Right lung (tissue), 5 donors: ENCODE results near the gene SUFU. TPM values are rescaled to one million over a fixed set of nuclear protein-coding genes. Genes with fewer than 3 reads are reported as not detected.
A peak's percentile ranks its signal among the peaks of the same experiment; 100 is the strongest.

Experiments
- DNase-seq, 2 donors: peaks; one replicate each; pipeline ENCODE4 v3.0.0-alpha.2; 2013
- polyA plus RNA-seq, 5 donors: library from polyadenylated mRNA; unstranded; fragments of 120-200 nt; gene quantifications; one replicate each; pipeline versions ENCODE4 v1.2.1 to v1.2.3, GENCODE V29; 2013; ENCODE audit warnings: inconsistent platforms in 1 of 5, low replicate concordance in 1 of 5; ENCODE audit not compliant: insufficient read length in 5 of 5, insufficient read depth in 1 of 5

SUFU gene
- polyA plus RNA-seq, 5 donors = 22.0 to 29.7 (median 27.2) TPM

DNA sequence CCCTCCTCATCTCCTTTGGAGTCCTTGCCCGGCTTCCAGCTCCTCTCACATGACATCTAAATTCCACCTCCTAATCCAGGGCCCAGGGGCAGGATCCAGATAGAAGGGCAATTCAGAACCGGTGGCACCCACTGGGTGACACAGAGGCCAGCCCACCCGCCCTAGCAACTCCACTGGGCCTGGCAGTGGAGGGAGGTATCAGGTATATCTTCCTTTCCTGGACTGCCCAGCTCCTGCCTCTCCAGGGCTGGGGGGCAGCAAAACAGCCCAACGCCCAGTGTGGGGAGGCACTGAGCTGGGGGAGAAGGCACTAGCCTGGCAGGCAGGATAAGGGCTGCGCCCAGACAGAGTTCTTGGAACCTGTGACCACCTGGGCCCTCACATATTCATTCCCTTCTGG is 130.1 kb downstream of the SUFU start:
- DNase-seq = no peak

DNA sequence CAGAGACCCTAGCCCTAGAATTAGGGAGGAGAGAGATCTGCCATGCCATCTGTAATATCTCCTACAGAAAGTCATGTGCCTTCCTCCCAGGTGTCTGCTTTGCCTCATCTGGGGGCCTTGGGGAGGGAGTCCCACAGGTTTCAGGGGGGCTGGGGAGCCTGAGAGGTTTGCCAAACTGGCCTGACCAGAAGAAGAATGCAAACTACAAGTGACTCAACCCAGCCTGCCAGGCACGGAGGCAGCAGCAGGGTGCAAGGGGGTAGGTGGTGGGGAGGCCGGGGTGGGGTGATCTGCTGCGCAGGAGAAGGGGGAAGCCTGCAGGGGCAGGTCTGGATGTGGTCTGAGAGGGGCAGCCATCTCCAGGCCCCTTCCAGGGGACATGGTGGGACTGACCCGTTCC is 130.9 kb downstream of the SUFU start:
- DNase-seq = no peak

DNA sequence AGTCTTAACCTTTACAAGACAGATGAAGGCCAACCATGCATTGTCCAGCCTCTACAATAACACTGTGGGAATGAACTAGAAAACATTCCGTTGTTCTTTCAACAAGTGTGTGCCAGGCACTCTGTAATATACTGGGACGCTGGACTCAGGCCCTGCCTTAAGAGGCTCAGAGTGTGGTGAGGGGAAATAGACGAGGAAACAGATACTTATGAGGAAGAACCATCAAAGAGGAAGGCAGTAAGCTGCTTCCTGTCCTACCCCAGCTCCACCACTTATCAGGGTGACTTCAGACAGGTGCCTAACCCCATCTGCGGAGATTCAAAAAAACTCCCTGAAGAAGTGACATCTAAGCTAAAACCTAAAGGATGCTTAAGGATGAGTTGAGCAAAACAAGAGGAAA is 131.6 kb downstream of the SUFU start:
- no peak for DNase-seq

DNA sequence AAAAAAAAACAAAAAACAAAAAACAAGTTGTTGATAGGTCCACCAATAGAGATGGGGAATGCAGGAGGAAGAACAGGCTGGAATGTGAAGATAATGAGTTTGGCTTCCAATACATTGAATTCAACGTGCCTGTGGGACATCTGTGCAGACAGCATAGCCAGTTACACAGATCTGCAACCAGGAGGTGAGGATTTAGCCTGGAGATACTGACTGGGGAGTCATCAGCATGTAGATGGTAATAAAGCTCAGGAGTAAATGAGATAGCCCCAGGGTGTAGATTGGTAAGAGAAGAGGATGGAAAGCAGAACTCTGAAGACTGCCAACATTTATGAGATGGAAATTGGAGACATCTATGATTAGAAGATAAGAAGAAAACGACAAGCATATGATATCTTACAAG is 135.8 kb downstream of the SUFU start:
- no peak for DNase-seq

DNA sequence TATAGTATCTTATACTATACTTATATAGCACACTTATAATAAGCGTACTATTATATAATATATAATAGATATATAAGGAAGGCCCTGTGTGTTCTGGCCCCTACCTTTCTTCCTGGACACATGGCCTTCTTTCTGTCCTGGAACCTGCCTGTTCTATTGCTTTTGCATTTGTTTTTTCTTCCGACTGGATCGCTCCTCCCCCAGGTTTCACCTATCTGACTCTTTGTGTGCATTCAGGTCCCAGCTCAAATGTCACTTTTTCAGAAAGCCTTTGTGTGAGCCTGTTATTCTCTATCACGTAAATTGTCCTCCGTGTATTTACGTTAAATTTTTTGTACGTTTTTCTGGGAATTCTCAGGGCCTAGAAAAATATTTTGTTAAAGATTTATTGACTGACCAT is 137.6 kb downstream of the SUFU start:
- no peak for DNase-seq

DNA sequence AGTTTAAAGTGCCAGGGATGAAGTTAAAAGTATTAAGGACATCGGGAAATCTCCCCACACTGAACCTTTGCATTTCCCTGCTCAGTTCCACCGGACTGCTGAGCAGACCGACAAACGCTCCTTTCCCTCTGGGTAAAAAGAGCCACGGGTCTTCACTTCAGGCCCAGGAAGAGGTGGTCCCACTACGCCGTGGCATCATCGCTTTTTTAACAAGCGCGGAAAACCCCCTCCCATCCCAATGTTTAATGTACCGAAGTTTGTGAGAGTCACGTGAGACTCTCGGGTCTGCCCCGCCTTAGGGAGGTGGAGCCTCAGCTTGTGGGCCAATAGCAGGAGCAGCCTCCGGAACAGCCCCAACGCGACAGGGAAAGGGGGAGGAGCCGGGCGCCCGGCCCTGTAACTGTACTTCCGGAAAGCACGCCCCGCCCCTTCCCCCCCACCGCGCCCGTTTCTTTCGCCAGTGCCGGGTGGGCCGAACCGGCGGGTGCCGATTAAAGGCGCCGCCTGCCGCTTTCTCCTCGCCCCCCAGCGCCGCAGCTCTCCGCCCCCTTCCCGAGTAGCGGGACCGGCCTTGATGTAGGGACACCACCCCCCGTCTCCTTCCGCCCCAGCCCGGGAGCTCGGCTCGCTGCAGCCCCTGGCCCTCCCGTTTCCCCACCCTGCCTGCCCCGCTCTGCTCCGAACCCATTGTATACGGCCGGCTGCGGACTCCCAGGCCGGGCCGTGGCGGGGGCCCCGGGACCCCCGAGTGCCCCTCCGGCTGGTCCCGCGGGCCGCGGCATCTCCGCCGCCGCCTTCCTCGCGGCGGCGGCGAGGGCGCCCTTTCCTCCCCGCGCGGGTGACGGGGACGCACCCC is 138.3 kb downstream of the SUFU start:
- peak; percentile 97 to 98 for DNase-seq

DNA sequence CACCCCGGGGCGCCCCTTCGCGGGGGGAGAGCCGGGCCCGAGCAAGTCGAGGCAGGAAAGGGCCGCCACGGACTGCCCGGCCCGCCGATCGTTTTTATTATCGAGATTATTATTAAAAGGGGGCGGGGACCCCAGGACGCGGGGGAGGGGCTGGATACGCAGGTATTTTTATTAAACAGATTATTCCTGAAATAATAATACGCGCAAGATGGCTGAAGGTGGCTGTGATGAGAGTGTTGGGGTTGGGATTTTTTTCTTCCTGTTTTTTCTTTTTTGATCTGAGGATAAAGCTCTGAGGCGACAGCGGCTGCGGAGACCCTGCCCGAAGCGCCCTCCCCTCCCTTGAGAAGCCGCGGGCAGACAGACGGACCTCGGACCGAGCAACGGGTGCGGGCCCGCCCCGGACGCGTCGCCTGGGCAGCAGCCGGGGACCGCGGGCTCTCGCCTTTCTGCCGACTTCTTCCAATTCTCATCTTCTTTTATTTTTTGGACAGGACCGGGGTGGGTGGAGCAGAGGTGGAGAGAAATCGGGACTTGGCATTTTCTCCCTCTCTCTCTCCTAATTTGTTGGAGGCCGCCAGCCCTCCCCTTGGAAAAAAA is 139.1 kb downstream of the SUFU start:
- peak; percentile 82 to 85 for DNase-seq

DNA sequence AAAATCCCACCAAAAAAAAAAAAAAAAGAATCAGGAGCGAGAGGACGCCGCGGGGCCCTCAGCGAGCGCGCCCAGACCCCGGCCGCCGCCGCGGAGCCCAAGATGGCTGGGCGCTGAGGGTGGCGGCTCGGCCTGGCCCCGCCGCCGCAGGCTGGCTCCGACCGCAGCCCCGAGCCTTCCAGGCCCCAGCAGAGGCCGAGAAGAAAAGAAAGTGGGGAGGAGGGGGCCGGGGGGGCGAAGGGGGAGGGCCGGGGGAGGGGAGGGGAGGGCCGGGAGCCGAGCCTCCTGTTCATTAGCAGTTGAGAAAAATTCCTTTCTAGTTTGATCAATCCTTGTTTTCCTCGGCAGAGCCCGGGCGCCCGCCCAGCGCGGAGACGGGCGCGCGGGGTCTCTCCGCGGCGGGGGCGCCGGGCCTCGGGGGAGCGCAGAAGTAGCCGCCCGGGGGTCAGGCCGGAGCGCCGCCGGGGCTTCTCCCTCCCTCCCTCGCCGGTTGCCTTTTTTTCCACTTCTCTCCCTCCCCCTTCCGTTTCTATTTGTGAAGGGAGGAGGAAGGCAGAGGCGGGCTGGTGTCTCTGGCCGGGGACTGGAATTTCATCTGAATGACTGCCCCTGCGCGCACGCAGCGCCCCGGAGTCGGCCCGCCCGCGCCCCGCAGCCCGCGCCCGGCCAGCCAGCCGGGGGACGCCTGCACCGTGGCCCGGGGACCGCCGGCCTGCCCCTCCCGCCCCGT is 139.7 kb downstream of the SUFU start:
- DNase-seq = peak in 1 of 2 donors; percentile 73

DNA sequence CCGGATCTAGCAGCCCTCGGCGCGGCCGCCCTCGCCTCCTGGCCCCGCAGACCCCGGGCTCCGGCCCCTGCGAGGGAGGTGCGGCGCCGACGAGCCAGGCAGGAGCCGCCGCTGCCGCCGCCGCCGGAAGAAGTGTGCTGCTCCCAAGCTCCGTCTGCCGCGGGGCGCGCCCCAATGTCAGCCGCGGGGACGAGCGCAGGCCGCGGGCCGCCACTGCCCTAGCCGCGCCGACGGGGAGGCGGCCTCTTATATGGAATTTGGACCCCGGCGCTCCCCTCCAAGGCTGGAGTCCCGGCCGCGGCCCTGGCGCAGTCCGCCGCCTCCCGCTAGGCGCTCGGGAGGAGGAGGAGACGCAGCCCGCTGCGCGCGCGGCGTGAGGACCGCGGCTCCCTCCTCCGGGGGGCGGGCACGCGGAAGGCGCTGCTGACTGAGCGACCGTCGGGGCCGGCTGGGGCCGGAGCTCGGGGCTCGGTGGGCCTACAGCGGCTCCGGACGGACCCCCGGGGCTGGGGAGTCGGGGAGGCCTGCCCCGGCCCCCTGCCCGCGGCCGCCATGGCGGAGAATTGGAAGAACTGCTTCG is 140.4 kb downstream of the SUFU start, which contains the start of gene TRIM8:
TSS of gene TRIM8 (plus strand) at position 414 of the 580 bp plus-strand sequence. CDS start at position 553, 139 bp downstream.
- no peak for DNase-seq

DNA sequence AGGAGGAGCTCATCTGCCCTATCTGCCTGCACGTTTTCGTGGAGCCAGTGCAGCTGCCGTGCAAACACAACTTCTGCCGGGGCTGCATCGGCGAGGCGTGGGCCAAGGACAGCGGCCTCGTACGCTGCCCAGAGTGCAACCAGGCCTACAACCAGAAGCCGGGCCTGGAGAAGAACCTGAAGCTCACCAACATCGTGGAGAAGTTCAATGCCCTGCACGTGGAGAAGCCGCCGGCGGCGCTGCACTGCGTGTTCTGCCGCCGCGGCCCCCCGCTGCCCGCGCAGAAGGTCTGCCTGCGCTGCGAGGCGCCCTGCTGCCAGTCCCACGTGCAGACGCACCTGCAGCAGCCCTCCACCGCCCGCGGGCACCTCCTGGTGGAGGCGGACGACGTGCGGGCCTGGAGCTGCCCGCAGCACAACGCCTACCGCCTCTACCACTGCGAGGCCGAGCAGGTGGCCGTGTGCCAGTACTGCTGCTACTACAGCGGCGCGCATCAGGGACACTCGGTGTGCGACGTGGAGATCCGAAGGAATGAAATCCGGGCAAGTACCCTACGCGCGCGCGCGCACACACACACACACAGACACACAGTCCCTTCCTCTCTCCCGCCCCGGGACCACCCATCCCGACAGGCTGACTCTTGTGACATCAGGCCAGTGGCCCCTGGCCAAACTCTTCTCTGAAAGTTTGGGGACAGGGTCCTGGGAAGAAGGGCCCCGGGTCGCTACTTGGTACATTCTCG is 141.0 kb downstream of the SUFU start:
- DNase-seq = peak; percentile 72 to 76

DNA sequence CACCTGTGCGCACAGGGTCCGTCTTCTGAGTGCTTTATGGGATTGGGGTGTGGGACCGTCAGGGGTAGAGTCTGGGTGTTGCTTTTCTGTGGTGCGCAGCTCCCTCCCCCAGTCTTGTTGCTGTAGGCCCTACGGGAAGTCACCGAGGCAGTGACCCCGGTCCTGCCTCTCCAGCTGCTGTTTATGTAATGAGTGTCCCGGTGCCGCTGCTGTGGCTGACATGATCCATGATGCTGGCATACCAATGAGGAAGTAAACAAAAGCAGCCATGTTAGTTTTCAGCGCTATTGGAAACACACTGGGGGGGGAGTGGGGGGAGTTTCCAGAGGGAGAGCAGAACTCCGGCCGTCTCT is 141.6 kb downstream of the SUFU start:
- DNase-seq = peak; percentile 85 to 88

DNA sequence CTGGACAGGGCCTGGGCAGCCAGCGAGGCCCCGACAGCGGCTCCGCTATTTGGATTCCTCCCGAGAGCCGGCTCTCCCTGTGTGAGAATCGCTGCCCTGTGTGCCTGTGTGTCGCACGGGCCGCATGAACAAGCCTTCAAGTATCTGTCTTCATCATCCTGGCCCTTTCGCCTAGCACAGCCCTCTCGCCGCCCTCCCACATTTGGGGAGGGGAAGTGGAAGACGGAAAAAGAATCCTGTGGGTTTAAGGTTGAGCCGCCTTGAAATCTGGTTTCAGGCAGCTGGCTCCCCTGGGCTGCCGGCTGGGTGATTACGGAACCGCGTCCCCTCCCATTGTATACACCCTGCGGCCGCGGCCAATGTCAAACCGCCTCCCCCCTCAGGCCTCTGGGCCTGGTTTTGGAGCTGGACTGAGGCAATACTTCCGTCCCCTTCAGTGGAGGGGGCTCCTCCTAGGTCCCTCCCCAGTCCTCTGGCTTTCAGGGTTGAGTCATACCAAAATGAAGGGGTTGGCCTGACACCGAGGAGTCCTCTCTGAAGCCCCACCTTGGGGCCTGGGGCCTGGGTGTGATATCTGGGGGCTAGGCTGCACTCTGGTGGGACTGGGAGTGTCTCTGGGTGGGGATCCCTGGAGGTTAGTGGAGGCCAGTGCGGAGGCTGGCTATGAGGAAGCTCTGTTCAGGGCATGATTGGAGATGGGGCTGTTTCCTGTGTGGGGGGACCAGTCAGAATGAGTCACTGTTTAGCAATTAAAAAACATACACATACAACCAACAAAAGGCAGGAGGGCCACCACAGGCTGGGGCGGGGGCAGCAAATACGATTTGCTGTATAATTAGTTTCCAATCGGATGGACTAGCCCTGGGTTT is 142.2 kb downstream of the SUFU start:
- peak; percentile 73 to 82 for DNase-seq

DNA sequence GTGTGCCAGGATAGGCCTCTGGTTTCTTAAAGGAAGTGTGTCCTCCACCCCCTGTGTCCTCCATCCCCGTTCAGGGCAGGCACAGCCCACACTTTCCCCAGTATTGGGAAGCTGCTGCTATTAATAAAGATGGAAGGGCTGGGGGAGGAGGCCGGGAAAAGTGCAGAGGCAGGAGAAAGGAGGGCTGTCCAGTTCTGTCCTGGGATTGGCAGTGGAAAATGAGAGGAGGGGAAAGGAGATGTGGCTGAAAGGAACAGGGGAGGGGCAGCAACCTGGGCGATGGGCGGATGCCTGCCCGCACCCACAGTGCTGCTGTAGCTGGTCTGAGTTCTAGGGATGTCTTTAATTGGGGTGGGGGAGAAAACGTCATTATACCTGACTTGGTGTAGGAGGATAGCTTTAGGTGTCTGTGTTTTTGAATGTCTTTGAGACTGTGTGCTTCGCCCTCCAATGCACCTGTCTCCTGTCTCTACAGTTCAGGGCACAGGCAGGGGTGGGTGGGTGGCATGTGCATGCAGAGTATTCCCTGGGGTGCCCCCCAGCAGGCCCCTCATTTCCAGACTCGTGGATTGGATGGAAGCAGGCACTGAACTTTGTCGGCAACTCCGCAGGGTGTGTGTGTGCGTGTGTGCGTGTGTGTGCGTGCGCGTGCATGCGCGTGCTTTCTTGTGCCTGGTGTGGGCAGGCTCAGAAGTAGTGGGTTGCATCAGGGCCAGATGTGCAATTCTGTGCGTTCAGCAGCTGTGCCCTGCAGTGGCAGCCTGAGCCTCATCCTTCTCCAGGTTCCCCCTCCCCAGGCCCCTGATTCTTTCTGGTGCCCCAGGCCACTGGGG is 143.1 kb downstream of the SUFU start:
- no peak for DNase-seq

DNA sequence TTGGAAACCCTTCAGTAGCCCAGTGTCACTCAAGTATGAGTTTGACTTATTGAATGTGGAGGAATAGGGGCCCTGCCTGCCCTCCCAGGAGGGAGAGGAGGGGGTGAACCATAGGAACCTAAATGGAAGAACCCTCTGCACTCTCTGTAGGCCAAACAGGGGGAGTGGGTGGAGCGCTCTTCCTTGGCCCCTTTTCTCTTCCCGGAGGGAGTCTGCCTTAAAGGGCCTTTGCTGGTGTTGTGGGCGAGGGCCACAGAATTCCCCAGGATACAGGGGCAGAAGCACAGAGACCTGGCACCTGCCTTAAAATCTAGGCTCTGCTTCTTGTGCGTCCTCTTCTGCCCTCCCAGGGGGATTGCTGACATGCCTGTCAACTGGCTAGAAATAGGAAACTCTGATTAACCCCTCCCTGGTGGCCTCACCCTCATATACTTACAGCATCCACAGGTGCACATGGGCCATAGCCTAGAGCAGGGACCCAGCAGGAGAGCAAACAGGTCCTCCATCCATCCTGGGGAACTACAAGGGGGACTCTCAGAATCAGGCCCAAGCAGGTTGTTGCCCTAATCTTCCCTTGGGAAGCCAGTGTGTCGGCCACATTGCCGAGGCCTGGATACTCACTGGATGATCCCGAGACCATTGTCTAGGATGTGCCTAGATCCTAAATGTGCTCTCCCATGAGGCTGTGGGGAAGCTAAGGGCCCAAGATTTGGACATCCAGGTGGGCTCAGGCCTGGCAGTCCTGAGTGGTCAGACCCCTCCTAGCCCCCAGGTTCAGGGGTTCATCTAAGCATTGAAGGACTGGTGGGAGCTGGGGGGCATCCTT is 143.9 kb downstream of the SUFU start:
- DNase-seq = no peak

DNA sequence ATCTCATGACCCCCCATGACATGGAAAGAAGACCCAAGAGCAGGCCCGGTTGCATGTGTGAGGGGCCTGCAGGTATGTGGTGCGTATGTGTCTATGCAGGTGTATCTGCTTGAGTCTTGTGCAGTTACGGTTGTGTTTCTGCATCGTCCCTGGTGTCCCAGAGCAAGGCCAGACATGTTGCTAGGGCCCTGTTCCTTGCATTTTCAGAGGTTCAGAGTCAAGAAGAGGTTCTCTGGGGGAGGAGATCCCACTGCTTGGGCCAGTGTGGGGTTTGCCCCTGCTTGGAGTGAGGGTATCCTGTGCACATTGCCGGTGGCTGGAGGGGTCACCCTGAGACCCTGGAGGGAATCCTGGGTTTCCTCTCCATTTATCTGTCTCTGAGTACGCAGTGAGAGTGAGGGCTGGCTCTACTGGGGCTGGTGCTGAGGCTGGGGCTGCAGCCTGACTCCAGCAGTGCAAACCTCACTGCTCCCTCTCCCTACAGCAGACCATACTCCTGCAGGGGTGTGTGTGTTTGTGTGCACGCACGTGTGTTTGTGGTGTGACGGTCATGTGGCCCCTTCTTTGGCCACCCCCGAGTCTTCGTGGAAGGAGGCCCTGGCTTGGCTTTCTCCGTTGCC is 144.6 kb downstream of the SUFU start:
- no peak for DNase-seq

DNA sequence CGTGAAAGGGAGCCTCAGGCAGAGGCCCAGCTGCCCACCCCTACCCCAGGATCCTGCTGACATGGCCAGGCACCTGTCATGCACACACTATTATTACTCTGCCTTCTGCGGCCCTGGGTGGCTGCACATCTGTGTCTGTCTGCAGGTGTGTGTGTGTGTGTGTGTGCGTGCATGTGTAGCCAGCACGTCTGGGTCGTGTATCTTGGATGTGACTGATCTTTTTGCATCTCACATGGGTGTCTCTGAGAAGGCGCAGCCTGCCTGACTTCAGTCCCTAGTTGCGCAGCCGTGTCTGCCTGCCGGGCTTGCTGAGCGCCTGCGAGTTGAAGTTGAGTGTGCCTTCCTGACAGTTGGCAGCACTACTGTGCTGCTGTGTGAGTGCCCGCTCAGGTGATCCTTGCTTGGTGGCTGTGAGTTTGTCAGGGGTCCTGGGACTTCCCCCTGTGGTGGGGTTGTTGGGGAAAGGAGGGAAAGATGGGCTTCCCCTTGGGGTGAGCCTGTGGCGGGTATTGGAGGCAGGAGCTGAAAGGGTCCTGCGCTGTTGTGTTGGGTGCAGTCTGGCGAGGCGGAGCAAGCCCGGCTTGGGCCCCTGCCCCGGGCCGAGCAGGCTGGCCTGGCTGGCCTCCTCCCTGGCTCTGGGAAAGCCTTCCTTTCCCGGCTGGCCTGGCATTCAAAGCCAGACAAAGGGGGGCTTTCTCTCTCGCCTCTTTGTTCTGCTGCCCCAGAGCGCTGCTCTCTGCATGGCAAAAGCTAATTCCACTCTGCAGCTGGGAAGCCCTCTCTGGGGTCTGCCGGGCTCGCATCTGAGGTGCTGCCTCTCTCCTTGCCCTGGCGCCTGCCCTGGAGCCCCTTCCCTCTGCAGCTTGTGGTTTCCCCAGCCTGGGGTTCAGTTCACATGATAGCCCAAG is 145.4 kb downstream of the SUFU start:
- no peak for DNase-seq
